GM18907 (cell line): Measurements from ENCODE around the gene RBM12.
A peak's percentile ranks its signal among the peaks of the same experiment; 100 is the strongest.
"Not testable (repeated sequence)": the region's sequence is repeated elsewhere in the genome, so short reads cannot be mapped to it uniquely, and the experiment has no call there.

ENCODE experiments used
- ATAC-seq: cut with Tn5 transposase; IDR thresholded peaks from one replicate; pipeline ENCODE4 v1.9.1; 2021; ENCODE audit warnings: mild to moderate bottlenecking, moderate library complexity; ENCODE audit not compliant: unreplicated experiment

RBM12 gene, protein sequence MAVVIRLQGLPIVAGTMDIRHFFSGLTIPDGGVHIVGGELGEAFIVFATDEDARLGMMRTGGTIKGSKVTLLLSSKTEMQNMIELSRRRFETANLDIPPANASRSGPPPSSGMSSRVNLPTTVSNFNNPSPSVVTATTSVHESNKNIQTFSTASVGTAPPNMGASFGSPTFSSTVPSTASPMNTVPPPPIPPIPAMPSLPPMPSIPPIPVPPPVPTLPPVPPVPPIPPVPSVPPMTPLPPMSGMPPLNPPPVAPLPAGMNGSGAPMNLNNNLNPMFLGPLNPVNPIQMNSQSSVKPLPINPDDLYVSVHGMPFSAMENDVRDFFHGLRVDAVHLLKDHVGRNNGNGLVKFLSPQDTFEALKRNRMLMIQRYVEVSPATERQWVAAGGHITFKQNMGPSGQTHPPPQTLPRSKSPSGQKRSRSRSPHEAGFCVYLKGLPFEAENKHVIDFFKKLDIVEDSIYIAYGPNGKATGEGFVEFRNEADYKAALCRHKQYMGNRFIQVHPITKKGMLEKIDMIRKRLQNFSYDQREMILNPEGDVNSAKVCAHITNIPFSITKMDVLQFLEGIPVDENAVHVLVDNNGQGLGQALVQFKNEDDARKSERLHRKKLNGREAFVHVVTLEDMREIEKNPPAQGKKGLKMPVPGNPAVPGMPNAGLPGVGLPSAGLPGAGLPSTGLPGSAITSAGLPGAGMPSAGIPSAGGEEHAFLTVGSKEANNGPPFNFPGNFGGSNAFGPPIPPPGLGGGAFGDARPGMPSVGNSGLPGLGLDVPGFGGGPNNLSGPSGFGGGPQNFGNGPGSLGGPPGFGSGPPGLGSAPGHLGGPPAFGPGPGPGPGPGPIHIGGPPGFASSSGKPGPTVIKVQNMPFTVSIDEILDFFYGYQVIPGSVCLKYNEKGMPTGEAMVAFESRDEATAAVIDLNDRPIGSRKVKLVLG

GRCh38 chr20:35664466-35665206 lies at the start of gene RBM12, which contains the start of gene CPNE1:
RBM12 (minus strand) TSS chr20:35664900; CDS start chr20:35655322, 9,578 bp downstream.
CPNE1 (minus strand) TSS chr20:35664900; CDS start chr20:35632923, 31,977 bp downstream.
- ATAC-seq = peak; percentile 76

GRCh38 chr20:35714127-35714526 lies 49.4 kb upstream of the RBM12 start:
- ATAC-seq = no peak

- not testable (repeated sequence) for ATAC-seq
These were observed 48.4 kb upstream of the RBM12 start for GRCh38 chr20:35713120-35713519.

DNA sequence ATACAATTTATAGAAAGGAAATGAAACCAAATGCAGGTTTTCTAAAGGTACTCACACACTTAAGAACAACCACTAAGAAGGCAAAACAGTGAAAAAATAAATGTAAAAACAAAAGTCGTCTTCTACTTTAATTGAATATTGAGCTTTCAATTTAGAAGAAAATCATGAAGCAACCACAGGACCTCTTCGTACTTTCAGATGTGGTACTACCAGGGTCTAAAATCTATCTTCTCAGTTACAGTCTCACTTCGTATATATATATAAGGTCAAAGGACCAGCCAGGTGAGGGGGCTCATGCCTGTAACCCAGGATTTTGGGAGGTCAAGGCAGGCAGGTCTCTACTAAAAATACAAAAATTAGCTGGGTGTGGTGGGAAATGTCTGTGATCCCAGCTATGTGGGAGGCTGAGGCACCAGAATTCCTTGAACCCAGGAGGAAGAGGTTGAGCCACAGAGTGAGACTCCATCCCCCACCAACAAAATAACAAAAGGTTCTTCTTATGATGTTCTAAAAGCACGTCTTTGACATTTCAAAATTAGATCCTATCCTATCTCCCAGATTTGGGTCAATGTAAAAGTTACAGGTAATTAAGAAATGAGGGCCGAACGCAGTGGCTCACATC lies 47.0 kb upstream of the RBM12 start:
- no peak for ATAC-seq

GRCh38 chr20:35710884-35711587 lies 46.3 kb upstream of the RBM12 start:
- ATAC-seq = no peak

DNA sequence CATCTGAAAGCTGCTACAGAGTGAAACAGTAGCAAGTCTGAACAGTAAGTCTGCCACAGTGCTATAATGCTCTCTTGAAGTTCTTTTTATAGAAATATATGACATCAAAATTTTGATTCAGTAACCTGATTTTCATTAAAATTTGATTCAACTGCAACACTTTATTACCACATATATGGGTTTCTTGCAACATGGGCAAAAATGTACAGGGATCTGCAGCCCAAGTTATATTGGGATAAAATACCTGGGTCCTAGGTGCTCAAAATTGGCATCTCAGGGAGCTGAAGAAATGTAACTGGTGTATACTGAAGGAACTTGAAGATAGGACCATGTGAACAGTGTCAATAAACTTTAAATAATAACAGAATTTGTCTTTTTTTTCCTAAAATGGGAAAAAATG lies 45.3 kb upstream of the RBM12 start:
- ATAC-seq = no peak

GRCh38 chr20:35709259-35709658 lies 44.6 kb upstream of the RBM12 start:
- no peak for ATAC-seq

GRCh38 chr20:35708502-35708901 lies 43.8 kb upstream of the RBM12 start:
- no peak for ATAC-seq

DNA sequence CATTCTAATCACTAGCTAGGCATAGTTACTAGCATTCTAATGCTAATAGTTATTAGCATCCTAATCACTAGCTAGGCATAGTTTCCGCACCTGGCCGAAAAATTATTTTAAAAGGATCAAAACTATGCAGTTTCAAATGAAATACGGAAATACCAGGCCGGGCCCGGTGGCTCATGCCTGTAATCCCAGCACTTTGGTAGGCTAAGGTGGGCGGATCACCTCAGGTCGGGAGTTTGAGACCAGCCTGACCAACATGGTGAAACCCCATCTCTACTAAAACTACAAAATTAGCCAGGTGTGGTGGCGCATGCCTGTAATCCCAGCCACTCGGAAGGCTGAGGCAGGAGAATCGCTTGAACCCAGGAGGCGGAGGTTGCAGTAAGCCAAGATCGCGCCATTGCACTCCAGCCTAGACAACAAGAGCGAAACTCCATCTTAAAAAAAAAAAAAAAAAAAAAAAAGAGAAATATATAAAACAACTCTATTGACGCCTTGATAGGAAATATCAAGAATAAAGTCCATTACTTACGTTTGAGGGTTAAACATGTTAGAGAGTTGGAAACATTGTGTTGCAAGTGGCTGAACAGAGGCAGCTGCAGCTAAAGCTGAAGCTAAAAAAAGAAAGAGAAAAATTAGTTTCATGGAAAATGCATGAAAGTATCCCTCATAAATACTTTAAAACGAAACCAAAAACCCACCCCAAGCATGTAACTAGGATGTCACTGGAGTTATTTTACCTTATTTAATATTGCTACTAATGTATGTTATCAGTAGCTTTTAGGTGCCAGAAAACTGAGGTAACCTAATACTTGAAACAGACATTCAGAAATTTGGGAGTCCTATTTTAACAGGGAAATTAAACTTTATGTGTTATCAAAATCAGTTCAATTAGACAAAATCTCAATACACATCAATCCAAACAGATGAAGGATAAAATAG lies 42.2 kb upstream of the RBM12 start:
- not testable (repeated sequence) for ATAC-seq

- ATAC-seq = not testable (repeated sequence)
These were observed 41.2 kb upstream of the RBM12 start for GRCh38 chr20:35705894-35706293.

- no peak for ATAC-seq
These were observed 40.0 kb upstream of the RBM12 start for GRCh38 chr20:35704514-35705261.

DNA sequence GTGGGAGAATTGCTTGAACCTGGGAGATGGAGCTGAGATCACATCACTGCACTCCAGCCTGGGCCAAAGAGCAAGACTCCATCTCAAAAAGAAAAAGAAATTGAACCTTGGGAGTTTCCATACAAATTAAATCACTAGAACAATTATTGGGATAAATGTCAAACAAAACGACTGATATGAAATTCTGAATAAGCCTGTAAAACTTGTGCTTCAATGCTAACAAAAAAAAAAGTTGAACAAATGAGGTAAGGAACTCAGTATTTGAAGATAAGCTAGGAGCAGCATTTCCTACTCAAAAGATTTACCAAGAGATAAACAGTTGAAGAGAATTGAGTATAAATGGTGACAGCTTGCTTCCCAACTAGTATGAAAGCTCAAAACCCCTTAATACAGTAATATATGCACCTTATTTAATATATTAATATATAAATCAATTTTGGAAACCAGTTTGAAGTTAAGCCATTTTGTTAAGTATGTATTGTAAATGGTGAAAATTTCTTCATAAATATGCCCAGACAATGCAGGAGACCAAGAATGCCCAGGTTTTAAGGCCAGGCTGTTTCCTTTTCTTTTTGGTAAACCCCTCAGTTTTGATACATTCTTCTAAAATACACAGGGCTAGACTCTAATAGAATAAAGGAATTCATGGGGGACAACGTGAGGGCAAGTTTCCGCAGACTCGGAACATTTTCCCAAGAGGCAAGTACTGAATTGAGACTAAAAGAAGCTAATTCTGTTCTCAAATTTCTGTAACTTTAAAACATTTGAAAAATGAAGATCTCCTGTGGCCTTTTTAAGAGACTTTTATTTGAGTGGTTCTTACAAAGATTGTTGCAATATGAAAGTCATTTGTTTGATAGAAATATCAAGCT lies 38.4 kb upstream of the RBM12 start:
- no peak for ATAC-seq

GRCh38 chr20:35702051-35702823 lies 37.5 kb upstream of the RBM12 start:
- ATAC-seq = no peak

- ATAC-seq = no peak
These were observed 36.0 kb upstream of the RBM12 start for GRCh38 chr20:35700625-35701148.

DNA sequence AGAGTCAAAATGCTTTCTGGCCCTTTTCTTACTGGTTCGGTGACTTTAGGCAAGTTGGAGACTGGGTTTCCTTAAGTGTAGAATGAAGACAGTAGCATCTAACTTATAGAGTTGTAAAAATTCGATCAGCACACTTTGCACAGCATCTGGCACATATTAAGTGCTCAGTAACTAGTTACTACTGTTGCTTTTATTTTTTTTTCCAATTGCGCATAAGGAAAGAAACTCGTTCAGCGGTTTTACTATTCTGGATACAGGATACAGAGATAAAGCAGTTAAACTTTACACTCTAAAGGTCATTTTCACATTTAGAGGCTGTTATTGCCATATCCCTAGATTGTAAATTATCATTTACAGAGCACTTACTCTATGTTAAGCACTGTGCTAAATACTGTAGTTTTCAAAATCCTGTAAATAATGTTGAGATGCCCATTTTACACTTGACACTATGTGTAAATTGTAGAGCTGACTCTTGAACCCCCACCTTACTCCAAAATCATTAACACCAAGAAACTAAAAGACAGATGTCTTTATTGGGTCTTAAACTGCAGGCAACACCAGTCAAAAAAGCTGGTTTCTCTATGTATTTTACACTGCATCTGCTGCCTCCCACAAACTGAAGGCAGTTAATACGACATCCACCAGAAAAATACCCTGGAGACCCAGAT lies 35.4 kb upstream of the RBM12 start:
- no peak for ATAC-seq
